Fibroblast of lung (primary cell): Measurements from ENCODE around the gene PSMD11. TPM values are rescaled to one million over a fixed set of nuclear protein-coding genes. Genes with fewer than 3 reads are reported as not detected.

Experiments used
- DNase-seq, 2 donors: peaks; one replicate each; pipeline versions ENCODE4 v3.0.0 to v3.0.0-alpha.2; 2010; ENCODE audit warnings: low read depth in 2 of 2
- H2AFZ ChIP-seq: 2 replicates; pipeline ENCODE4 v1.5.1; 2012; ENCODE audit warnings: low read length, control low read depth, inconsistent platforms
- H3K27ac ChIP-seq: 2 replicates; pipeline ENCODE4 v1.5.1; 2011; ENCODE audit warnings: low read length, control low read depth; ENCODE audit not compliant: insufficient read depth
- H3K27me3 ChIP-seq: 2 replicates; pipeline ENCODE4 v1.5.1; 2011; ENCODE audit warnings: mild to moderate bottlenecking, low read length; ENCODE audit not compliant: control insufficient read depth, insufficient read depth
- H3K36me3 ChIP-seq: 2 replicates; pipeline ENCODE4 v1.5.1; 2011; ENCODE audit warnings: low read length; ENCODE audit not compliant: control insufficient read depth, insufficient read depth
- H3K4me1 ChIP-seq: 2 replicates; pipeline ENCODE4 v1.5.1; 2011; ENCODE audit warnings: low read length; ENCODE audit not compliant: control insufficient read depth, insufficient read depth; ENCODE audit errors: extremely low read depth
- H3K4me2 ChIP-seq: 2 replicates; pipeline ENCODE4 v1.5.1; 2011; ENCODE audit warnings: low read length, control low read depth; ENCODE audit not compliant: insufficient read depth; ENCODE audit errors: extremely low read depth
- H3K4me3 ChIP-seq, 4 experiments: fragments of 200-600 bp in 1 of 4; sonication (generic) in 1 of 4; replicated peaks in 1 of 4; 2 replicates each; pipeline ENCODE4 v1.5.1; 2011 to 2016; ENCODE audit warnings: low read length in 4 of 4, low read depth in 3 of 4, mild to moderate bottlenecking in 3 of 4, control low read depth in 2 of 4, inconsistent platforms in 1 of 4, mixed read lengths in 1 of 4; ENCODE audit not compliant: insufficient read depth in 1 of 4; ENCODE audit errors: control extremely low read depth in 1 of 4
- H3K79me2 ChIP-seq: 2 replicates; pipeline ENCODE4 v1.5.1; 2012; ENCODE audit warnings: mild to moderate bottlenecking, low read length, inconsistent platforms; ENCODE audit not compliant: control insufficient read depth, insufficient read depth
- H3K9ac ChIP-seq: 2 replicates; pipeline ENCODE4 v1.5.1; 2011; ENCODE audit warnings: mild to moderate bottlenecking, low read length, control low read depth; ENCODE audit not compliant: insufficient read depth
- H3K9me3 ChIP-seq: 2 replicates; pipeline ENCODE4 v1.5.1; 2012; ENCODE audit warnings: low read depth, low read length; ENCODE audit not compliant: control insufficient read depth, insufficient read depth
- H4K20me1 ChIP-seq: 2 replicates; pipeline ENCODE4 v1.5.1; 2011; ENCODE audit warnings: low read length; ENCODE audit not compliant: control insufficient read depth, insufficient read depth; ENCODE audit errors: extremely low read depth
- CTCF ChIP-seq, 2 donors: IDR thresholded peaks in 1 of 2; conservative IDR thresholded peaks in 1 of 2; 1 replicate in 1 of 2; 2 replicates in 1 of 2; pipeline ENCODE4 v1.5.1; 2011 to 2012; ENCODE audit warnings: low read length in 2 of 2, control low read depth in 1 of 2, inconsistent platforms in 1 of 2, low read depth in 1 of 2, mild to moderate bottlenecking in 1 of 2
- EZH2 ChIP-seq: IDR thresholded peaks from 2 replicates; pipeline ENCODE4 v1.5.1; 2012; ENCODE audit warnings: low read length, control low read depth, mild to moderate bottlenecking; ENCODE audit errors: missing control alignments
- polyA plus RNA-seq, 2 donors: library from polyadenylated mRNA; depleted of rRNA in 1 of 2; stranded (reverse) in 1 of 2; unstranded in 1 of 2; fragments of >200 nt; gene quantifications; 2 replicates each; pipeline ENCODE4 v1.2.1, GENCODE V29; 2011 to 2012; ENCODE audit warnings: missing spikeins in 1 of 2
- total RNA-seq: library from RNA; depleted of rRNA; stranded (reverse); fragments of >200 nt; gene quantifications from 2 replicates; pipeline ENCODE4 v1.2.1, GENCODE V29; 2014

The PSMD11 gene
- total and polyA plus RNA-seq, 2 donors (not counting 1 experiment from before 2014, with no cell fraction given) = 74.1 to 77.9 TPM

GRCh38 chr17:32441886-32442285, 2.4 kb upstream of the PSMD11 start:
- peaks cover 2% of the 10 kb centered on the region for H4K20me1 ChIP-seq

GRCh38 chr17:32443827-32444300, 446 bp upstream of the PSMD11 start:
- no peak for TF ChIP-seq EZH2
- TF ChIP-seq CTCF (conservative IDR thresholded peaks at IDR 0.05 in 1 of 2, IDR thresholded peaks at IDR 0.05 in 1 of 2; ENCODE audit: low read depth in 1 of 2, low read length in 2 of 2) = no peak
- H3K4me2 ChIP-seq = peak overlapping the region; percentile 98
- peak overlapping the region; percentile 91 for H2AFZ ChIP-seq
- peak overlapping the region; percentile 23 for H3K9ac ChIP-seq
- H3K9me3 ChIP-seq = no peaks in the 10 kb centered on the region
- H3K4me3 ChIP-seq = peak overlapping the region; percentile 67 to 91 (median 74)
- peaks cover 40% of the 10 kb centered on the region for H3K79me2 ChIP-seq
- DNase-seq = no peak
- no peak overlapping the region for H3K27ac ChIP-seq
- no peaks in the 10 kb centered on the region for H3K4me1 ChIP-seq
- H4K20me1 ChIP-seq = peaks cover 2% of the 10 kb centered on the region
- H3K27me3 ChIP-seq = no peaks in the 10 kb centered on the region
- H3K36me3 ChIP-seq = peaks cover 2% of the 10 kb centered on the region

More at GRCh38 chr17:32441886-32442285, 2.4 kb upstream of the PSMD11 start:
- TF ChIP-seq EZH2 = no peak
- no peak for TF ChIP-seq CTCF (conservative IDR thresholded peaks at IDR 0.05 in 1 of 2, IDR thresholded peaks at IDR 0.05 in 1 of 2; ENCODE audit: low read depth in 1 of 2, low read length in 2 of 2)
- peaks cover 25% of the 10 kb centered on the region for H3K79me2 ChIP-seq
- H3K4me1 ChIP-seq = no peaks in the 10 kb centered on the region
- H3K27ac ChIP-seq = no peak overlapping the region
- no peaks in the 10 kb centered on the region for H3K36me3 ChIP-seq
- no peak for DNase-seq
- H3K4me2 ChIP-seq = no peak overlapping the region
- H3K9ac ChIP-seq = no peak overlapping the region
- no peak overlapping the region for H3K4me3 ChIP-seq
- H3K27me3 ChIP-seq = no peaks in the 10 kb centered on the region
- no peak overlapping the region for H2AFZ ChIP-seq
- no peaks in the 10 kb centered on the region for H3K9me3 ChIP-seq

GRCh38 chr17:32445074-32445415, 735 bp downstream of the PSMD11 start:
- H3K4me2 ChIP-seq = peak overlapping the region; percentile 88
- DNase-seq = peak; percentile 55 to 81

More at GRCh38 chr17:32445074-32445415, 735 bp downstream of the PSMD11 start:
- peaks cover 52% of the 10 kb centered on the region for H3K79me2 ChIP-seq
- peak overlapping the region; percentile 83 for H3K27ac ChIP-seq
- H3K9me3 ChIP-seq = no peaks in the 10 kb centered on the region
- H3K27me3 ChIP-seq = no peaks in the 10 kb centered on the region
- TF ChIP-seq CTCF (conservative IDR thresholded peaks at IDR 0.05 in 1 of 2, IDR thresholded peaks at IDR 0.05 in 1 of 2; ENCODE audit: low read depth in 1 of 2, low read length in 2 of 2) (peak in 1 of 2 donors; percentile 3), EZH2 (no peak)
- peak overlapping the region; percentile 78 to 95 (median 88) for H3K4me3 ChIP-seq
- H3K36me3 ChIP-seq = peaks cover 4% of the 10 kb centered on the region
- no peaks in the 10 kb centered on the region for H3K4me1 ChIP-seq
- peak overlapping the region; percentile 86 for H3K9ac ChIP-seq
- peak overlapping the region; percentile 22 for H2AFZ ChIP-seq
- peaks cover 2% of the 10 kb centered on the region for H4K20me1 ChIP-seq
